NT2/D1 (cell line): Measurements from ENCODE around the gene WNK4.

Experiments
- DNase-seq: peaks from one replicate; pipeline ENCODE4 v3.0.0-alpha.2; 2011; ENCODE audit warnings: low read depth, low spot score
- H3K27me3 ChIP-seq: 2 replicates; pipeline ENCODE4 v1.6.0; 2011; ENCODE audit warnings: mild to moderate bottlenecking; ENCODE audit not compliant: insufficient read length, insufficient read depth
- H3K36me3 ChIP-seq: 2 replicates; pipeline ENCODE4 v1.6.1; 2011; ENCODE audit warnings: mild to moderate bottlenecking, low read length, mixed read lengths; ENCODE audit not compliant: insufficient read depth, insufficient read length
- H3K4me1 ChIP-seq: 2 replicates; pipeline ENCODE4 v1.5.1; 2011; ENCODE audit not compliant: insufficient read depth, insufficient read length
- H3K4me3 ChIP-seq: 2 replicates; pipeline ENCODE4 v1.5.1; 2011; ENCODE audit warnings: low read depth; ENCODE audit not compliant: insufficient read length
- H3K9ac ChIP-seq: 2 replicates; pipeline ENCODE4 v1.6.0; 2011; ENCODE audit warnings: low read depth; ENCODE audit not compliant: insufficient read length
- H3K9me3 ChIP-seq: 2 replicates; pipeline ENCODE4 v1.5.1; 2011; ENCODE audit warnings: mild to moderate bottlenecking, low read length; ENCODE audit not compliant: insufficient read depth
- SUZ12 ChIP-seq: IDR thresholded peaks from 2 replicates; pipeline ENCODE4 v1.6.1; 2011; ENCODE audit not compliant: insufficient read length, insufficient read depth; ENCODE audit errors: extremely low read depth
- YY1 ChIP-seq: IDR thresholded peaks from 2 replicates; pipeline ENCODE4 v1.6.1; 2011; ENCODE audit not compliant: insufficient read length, insufficient read depth
- ZNF274 ChIP-seq: IDR thresholded peaks from 2 replicates; pipeline ENCODE4 v1.6.1; 2011; ENCODE audit warnings: mild to moderate bottlenecking, low read depth, low read length

Gene WNK4

DNA sequence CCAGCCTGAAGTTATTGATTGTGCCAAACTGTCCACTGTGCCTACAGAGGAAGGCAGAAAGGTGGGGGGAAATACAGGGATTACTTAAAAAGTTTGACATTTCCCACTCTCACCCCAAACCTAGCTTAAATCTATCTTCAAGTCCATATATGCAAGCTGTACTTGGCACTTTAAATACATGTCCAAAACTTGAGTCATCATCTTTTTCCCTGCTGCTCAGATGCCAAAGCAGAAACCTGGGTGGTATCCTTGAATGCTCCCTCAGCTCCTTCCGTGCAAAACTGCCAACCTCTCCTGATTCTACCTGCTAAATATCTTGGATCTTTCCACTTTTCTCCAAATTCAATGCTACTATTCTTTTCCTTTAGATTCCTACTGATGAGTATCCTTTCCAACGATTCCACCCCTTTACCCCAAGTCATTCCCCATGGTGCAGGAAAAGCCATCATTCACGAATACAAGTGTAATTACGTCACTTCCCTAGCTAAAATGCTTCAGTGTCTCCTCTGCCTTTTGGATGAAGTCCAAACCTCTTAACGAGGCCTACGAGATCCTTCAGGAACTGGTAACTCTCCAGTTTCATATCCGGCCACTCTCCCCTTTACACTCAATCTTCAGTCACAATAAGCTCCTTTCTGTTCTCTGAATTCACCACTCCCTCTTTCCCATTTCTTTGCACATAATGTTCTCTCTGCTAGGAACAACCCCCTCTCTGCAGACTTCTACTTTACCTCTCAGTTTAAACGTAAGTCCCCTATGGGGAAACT, 34.4 kb downstream of the WNK4 start:
- no peak for DNase-seq
- no peak overlapping the region for H3K4me3 ChIP-seq
- H3K27me3 ChIP-seq = no peaks in the 10 kb centered on the region
- no peaks in the 10 kb centered on the region for H3K9me3 ChIP-seq
- no peaks in the 10 kb centered on the region for H3K4me1 ChIP-seq
- no peak overlapping the region for H3K9ac ChIP-seq
- TF ChIP-seq ZNF274 (no peak), YY1 (no peak), SUZ12 (no peak)
- peaks cover 86% of the 10 kb centered on the region for H3K36me3 ChIP-seq

DNA sequence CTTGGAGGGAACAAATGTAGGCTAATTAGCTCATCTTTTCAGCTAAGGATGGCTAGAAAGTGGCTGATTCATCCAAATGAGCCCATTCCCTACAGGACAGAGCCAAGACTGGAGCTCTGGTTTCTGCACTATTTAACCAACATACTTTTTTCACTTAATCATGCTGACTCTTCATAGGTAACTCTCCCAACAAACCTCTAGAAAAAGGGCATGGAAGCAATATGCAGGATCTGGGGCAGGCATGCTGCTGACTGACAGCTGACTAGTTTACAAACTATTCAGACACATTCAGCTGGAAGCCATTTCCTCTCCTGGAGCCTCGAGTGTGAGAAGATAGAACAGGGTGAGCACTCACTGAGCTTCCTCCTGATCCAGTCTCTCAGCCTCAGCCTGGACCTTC, 37.5 kb downstream of the WNK4 start:
- no peak for DNase-seq
- H3K4me1 ChIP-seq = no peaks in the 10 kb centered on the region
- H3K4me3 ChIP-seq = no peak overlapping the region
- peaks cover 92% of the 10 kb centered on the region for H3K36me3 ChIP-seq
- H3K27me3 ChIP-seq = no peaks in the 10 kb centered on the region
- H3K9ac ChIP-seq = no peak overlapping the region
- TF ChIP-seq YY1 (no peak), SUZ12 (no peak), ZNF274 (no peak)
- H3K9me3 ChIP-seq = no peaks in the 10 kb centered on the region

DNA sequence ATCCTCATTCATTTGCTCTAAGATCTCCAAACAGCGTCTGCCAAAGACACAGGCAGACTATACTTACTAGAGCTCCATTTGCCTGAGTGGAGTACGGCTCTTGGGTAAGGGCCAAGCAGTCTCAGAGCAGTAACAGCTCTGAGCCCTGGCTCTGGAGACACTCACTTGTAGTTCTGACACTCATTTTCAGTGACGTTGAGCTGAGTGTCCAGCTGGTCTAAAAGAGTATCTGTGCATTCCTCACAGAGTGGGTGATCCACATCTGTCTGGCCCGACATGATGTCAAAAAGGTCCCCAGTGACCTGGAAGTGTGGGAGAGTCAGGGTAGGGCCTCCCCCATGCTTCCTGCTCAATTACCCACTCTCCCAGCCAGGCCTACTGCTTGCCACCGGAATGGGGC, 38.0 kb downstream of the WNK4 start:
- Histone ChIP-seq H3K9ac (no peak overlapping the region), H3K9me3 (no peaks in the 10 kb centered on the region), H3K4me1 (no peaks in the 10 kb centered on the region), H3K4me3 (no peak overlapping the region), H3K27me3 (no peaks in the 10 kb centered on the region), H3K36me3 (peaks cover 94% of the 10 kb centered on the region)
- no peak for DNase-seq
- TF ChIP-seq ZNF274 = no peak
- no peak for TF ChIP-seq SUZ12
- no peak for TF ChIP-seq YY1

DNA sequence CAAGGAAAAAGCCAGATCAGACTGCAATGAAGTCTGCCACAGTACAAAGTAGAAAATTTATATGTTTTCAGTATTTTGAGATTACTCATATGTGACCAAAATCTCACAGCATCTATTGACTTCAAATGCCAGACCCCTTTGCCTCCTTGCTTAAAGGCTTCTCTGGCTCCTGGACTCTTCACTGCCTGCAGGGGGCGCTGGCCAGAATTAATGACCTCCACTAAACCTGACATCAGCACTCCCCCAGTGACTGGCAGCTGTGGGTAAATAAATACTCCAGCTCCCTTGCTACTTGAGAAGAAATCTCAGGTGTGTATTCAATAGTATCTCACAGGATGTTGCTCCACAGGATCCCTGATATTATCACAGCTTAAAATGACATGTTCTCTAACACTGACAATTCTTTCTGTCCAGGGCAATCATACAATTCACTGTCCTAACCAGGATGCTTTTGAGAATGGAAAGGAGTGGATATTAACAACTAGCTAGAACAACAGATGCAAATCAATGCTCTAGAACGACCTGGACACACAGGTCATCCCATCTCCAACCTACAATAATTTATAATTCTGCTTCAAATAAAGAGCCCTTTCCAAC, 39.6 kb downstream of the WNK4 start:
- Histone ChIP-seq H3K4me3 (no peak overlapping the region), H3K9me3 (no peaks in the 10 kb centered on the region), H3K36me3 (peaks cover 77% of the 10 kb centered on the region), H3K27me3 (no peaks in the 10 kb centered on the region), H3K4me1 (no peaks in the 10 kb centered on the region), H3K9ac (no peak overlapping the region)
- DNase-seq = peak; percentile 55
- no peak for TF ChIP-seq SUZ12
- TF ChIP-seq YY1 = no peak
- TF ChIP-seq ZNF274 = no peak

DNA sequence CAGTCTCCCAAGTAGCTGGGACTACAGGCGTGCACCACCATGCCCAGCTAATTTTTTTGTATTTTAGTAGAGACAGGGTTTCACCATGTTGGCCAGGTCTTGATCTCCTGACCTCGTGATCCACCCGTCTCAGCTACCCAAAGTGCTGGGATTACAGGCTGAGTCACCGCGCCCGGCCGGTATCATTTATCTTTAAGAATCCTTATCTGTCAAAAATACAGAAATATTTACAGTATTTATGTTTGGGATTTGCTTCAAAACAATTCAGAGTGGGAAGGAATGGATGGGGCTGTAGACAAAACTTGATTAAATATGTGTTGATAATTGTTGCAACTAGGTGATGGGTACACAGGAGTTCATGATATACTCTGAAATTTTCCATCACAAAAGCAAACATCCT, 40.8 kb downstream of the WNK4 start:
- Histone ChIP-seq H3K4me3 (no peak overlapping the region), H3K27me3 (no peaks in the 10 kb centered on the region), H3K36me3 (peaks cover 66% of the 10 kb centered on the region), H3K9me3 (no peaks in the 10 kb centered on the region), H3K4me1 (no peaks in the 10 kb centered on the region), H3K9ac (no peak overlapping the region)
- DNase-seq = no peak
- no peak for TF ChIP-seq ZNF274
- no peak for TF ChIP-seq YY1
- TF ChIP-seq SUZ12 = no peak

DNA sequence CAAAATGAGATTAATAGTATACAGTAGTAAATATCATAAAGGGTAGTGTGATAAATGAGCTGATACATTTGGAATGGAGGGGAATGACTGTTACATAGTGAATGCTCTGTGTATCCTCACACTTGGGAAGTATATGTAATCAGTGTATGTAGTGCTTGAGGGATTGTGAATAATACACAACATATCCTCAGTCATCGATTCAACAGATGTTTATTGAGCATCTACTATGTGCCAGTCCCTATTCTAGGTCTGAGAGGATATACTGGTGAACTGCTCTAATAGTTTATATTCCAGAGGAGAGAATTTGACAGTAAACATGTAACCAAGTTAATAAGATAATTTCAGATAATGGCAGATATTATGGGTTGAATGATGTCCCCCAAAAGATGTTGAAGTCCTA, 47.1 kb downstream of the WNK4 start:
- Histone ChIP-seq H3K36me3 (peaks cover 6% of the 10 kb centered on the region), H3K4me1 (no peaks in the 10 kb centered on the region), H3K9ac (no peak overlapping the region), H3K4me3 (no peak overlapping the region), H3K9me3 (no peaks in the 10 kb centered on the region), H3K27me3 (no peaks in the 10 kb centered on the region)
- no peak for TF ChIP-seq ZNF274
- no peak for TF ChIP-seq SUZ12
- no peak for TF ChIP-seq YY1
- no peak for DNase-seq

DNA sequence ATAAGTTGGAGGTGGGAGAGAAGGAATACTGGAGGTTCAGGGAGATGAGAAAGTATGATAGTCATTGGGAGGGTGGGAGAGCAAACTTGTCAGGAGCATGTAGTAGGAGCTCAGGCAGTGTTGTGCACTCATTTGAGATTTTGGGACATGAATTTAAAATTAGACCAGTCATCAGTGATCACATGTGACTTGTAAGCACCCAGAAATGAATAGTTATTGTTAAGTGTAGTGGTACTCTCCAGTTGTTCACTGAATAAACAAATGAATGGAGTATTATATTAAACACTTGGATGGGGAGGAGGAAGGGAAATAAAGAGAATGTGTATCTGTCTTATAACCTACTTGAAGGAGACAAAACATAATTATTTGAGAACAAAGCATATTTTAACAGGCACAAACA, 50.6 kb downstream of the WNK4 start:
- TF ChIP-seq ZNF274 (no peak), SUZ12 (no peak), YY1 (no peak)
- DNase-seq = no peak
- no peaks in the 10 kb centered on the region for H3K9me3 ChIP-seq
- peaks cover 17% of the 10 kb centered on the region for H3K36me3 ChIP-seq
- H3K4me3 ChIP-seq = no peak overlapping the region
- no peak overlapping the region for H3K9ac ChIP-seq
- H3K27me3 ChIP-seq = no peaks in the 10 kb centered on the region
- no peaks in the 10 kb centered on the region for H3K4me1 ChIP-seq
